SH-SY5Y (cell line): ENCODE measurements around the gene ATP1B1.

Experiments
- GATA2 ChIP-seq: IDR thresholded peaks from 2 replicates; pipeline ENCODE4 v1.6.1; 2011; ENCODE audit warnings: mild to moderate bottlenecking, low read depth, low read length
- GATA3 ChIP-seq: IDR thresholded peaks from 2 replicates; pipeline ENCODE4 v1.6.1; 2011; ENCODE audit warnings: low read depth, mild to moderate bottlenecking, low read length, moderate library complexity

DNA sequence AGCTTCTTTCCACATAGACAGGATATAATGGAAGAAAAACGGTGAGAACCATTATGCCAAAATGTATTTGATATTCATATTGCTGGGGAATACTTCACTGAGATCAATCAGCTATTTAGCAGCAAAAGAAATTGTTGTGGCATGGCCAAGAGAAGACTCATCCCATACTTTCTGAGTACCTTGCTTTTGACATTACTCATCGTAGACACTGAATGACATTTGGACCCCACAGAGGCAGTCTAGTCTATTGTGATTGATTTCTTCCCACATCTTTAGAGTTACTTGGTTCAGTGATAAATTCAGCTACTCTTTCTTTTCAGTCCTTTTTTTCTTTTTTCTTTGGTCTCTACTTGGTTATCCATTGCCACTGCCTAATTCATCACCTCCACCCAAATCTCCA is 22.1 kb downstream of the ATP1B1 start:
- TF ChIP-seq GATA2 (no peak), GATA3 (no peak)
